Ishikawa (cell line): Measurements from ENCODE around the gene MFAP5.

Source experiments
- CEBPB ChIP-seq: IDR thresholded peaks from 2 replicates; pipeline ENCODE4 v1.6.1; 2012
- CREB1 ChIP-seq: IDR thresholded peaks from 2 replicates; pipeline ENCODE4 v1.6.1; 2012; ENCODE audit warnings: low read depth
- EGR1 ChIP-seq: IDR thresholded peaks from 2 replicates; pipeline ENCODE4 v1.6.1; 2012
- EP300 ChIP-seq: IDR thresholded peaks from 2 replicates; pipeline ENCODE4 v1.6.1; 2012; ENCODE audit warnings: borderline replicate concordance
- FOXM1 ChIP-seq: IDR thresholded peaks from 2 replicates; pipeline ENCODE4 v1.6.1; 2012; ENCODE audit warnings: low read depth, borderline replicate concordance
- MAX ChIP-seq: IDR thresholded peaks from 2 replicates; pipeline ENCODE4 v1.6.1; 2012
- NFIC ChIP-seq: IDR thresholded peaks from 2 replicates; pipeline ENCODE4 v1.6.1; 2012
- RAD21 ChIP-seq: IDR thresholded peaks from 2 replicates; pipeline ENCODE4 v1.6.1; 2012; ENCODE audit warnings: low read depth
- REST ChIP-seq: IDR thresholded peaks from 2 replicates; pipeline ENCODE4 v1.6.1; 2012; ENCODE audit warnings: low read depth, mild to moderate bottlenecking
- TAF1 ChIP-seq: IDR thresholded peaks from 2 replicates; pipeline ENCODE4 v1.6.1; 2012; ENCODE audit warnings: low read depth, mild to moderate bottlenecking
- TCF12 ChIP-seq: IDR thresholded peaks from 2 replicates; pipeline ENCODE4 v1.6.1; 2012; ENCODE audit warnings: low read depth
- TEAD4 ChIP-seq: IDR thresholded peaks from 2 replicates; pipeline ENCODE4 v1.6.1; 2012
- USF1 ChIP-seq: IDR thresholded peaks from 2 replicates; pipeline ENCODE4 v1.6.1; 2012
- YY1 ChIP-seq: IDR thresholded peaks from 2 replicates; pipeline ENCODE4 v1.6.1; 2012; ENCODE audit warnings: low read depth
- ZBTB7A ChIP-seq: IDR thresholded peaks from 2 replicates; pipeline ENCODE4 v1.6.1; 2012; ENCODE audit warnings: low read depth

The MFAP5 gene

GRCh38 chr12:8676651-8677050, 14.0 kb upstream of the MFAP5 start:
- TF ChIP-seq CEBPB (no peak), EGR1 (no peak)

- no peak for TF ChIP-seq FOXM1
- no peak for TF ChIP-seq EGR1
- no peak for TF ChIP-seq TEAD4
- no peak for TF ChIP-seq TCF12
- TF ChIP-seq NFIC = no peak
- TF ChIP-seq CEBPB = no peak
- no peak for TF ChIP-seq ZBTB7A
- no peak for TF ChIP-seq MAX
- TF ChIP-seq CREB1 = no peak
- TF ChIP-seq EP300 = no peak
- no peak for TF ChIP-seq USF1
- TF ChIP-seq RAD21 = no peak
- TF ChIP-seq REST = no peak
- no peak for TF ChIP-seq TAF1
- TF ChIP-seq YY1 = no peak
Observed at GRCh38 chr12:8675591-8676036, 13.0 kb upstream of the MFAP5 start.

GRCh38 chr12:8672381-8672780, 9.8 kb upstream of the MFAP5 start:
- no peak for TF ChIP-seq TCF12
- TF ChIP-seq RAD21 = no peak
- no peak for TF ChIP-seq EGR1
- TF ChIP-seq TAF1 = no peak
- no peak for TF ChIP-seq CEBPB

- no peak for TF ChIP-seq RAD21
- TF ChIP-seq USF1 = no peak
- TF ChIP-seq EP300 = no peak
- TF ChIP-seq MAX = no peak
- TF ChIP-seq FOXM1 = no peak
- TF ChIP-seq REST = no peak
- no peak for TF ChIP-seq EGR1
- TF ChIP-seq NFIC = no peak
- no peak for TF ChIP-seq ZBTB7A
- no peak for TF ChIP-seq TAF1
- no peak for TF ChIP-seq YY1
- no peak for TF ChIP-seq TCF12
- no peak for TF ChIP-seq CEBPB
- no peak for TF ChIP-seq TEAD4
- no peak for TF ChIP-seq CREB1
Observed at GRCh38 chr12:8668441-8668840, 5.8 kb upstream of the MFAP5 start.

- TF ChIP-seq TAF1 (no peak), MAX (no peak), NFIC (no peak), ZBTB7A (no peak), CEBPB (no peak), REST (no peak), TEAD4 (no peak), USF1 (no peak), YY1 (no peak), EGR1 (no peak), EP300 (no peak), RAD21 (no peak), CREB1 (no peak), FOXM1 (no peak)
Observed at GRCh38 chr12:8667270-8667669, 4.6 kb upstream of the MFAP5 start.
